DOHH2 (cell line): ENCODE data around the gene SCG3.
A peak's percentile ranks its signal among the peaks of the same experiment; 100 is the strongest.

Experiments used
- H3F3A ChIP-seq: fragments of 200-600 bp; sonication (generic), shearing (Covaris generic); 2 replicates; pipeline ENCODE4 v1.6.0; 2016; ENCODE audit warnings: antibody characterized with exemption, mild to moderate bottlenecking; ENCODE audit not compliant: control insufficient read depth, insufficient read depth
- H3K27ac ChIP-seq: fragments of 200-600 bp; sonication (generic); 2 replicates; pipeline ENCODE4 v1.5.1; 2014; ENCODE audit warnings: low read depth, mild to moderate bottlenecking, low read length, moderate library complexity
- H3K27me3 ChIP-seq: fragments of 200-600 bp; sonication (generic); 2 replicates; pipeline ENCODE4 v1.6.1; 2014; ENCODE audit warnings: mild to moderate bottlenecking, low read length, mixed read lengths; ENCODE audit not compliant: control insufficient read depth
- H3K36me3 ChIP-seq: fragments of 200-600 bp; sonication (generic); 2 replicates; pipeline ENCODE4 v1.6.1; 2014; ENCODE audit warnings: mild to moderate bottlenecking, low read length, moderate library complexity, mixed read lengths; ENCODE audit not compliant: control insufficient read depth
- H3K4me1 ChIP-seq: fragments of 200-600 bp; sonication (generic); 2 replicates; pipeline ENCODE4 v1.6.1; 2014; ENCODE audit warnings: mild to moderate bottlenecking, low read length, mixed read lengths; ENCODE audit not compliant: control insufficient read depth
- H3K4me2 ChIP-seq: fragments of 200-600 bp; sonication (generic); 2 replicates; pipeline ENCODE4 v1.6.0; 2014; ENCODE audit warnings: mild to moderate bottlenecking, low read length, moderate library complexity
- H3K4me3 ChIP-seq: fragments of 200-600 bp; sonication (generic); 2 replicates; pipeline ENCODE4 v1.5.1; 2014; ENCODE audit warnings: mild to moderate bottlenecking, low read length, mixed read lengths
- H3K79me2 ChIP-seq: fragments of 200-600 bp; sonication (generic); 2 replicates; pipeline ENCODE4 v1.6.1; 2014; ENCODE audit warnings: mild to moderate bottlenecking, low read length, mixed read lengths; ENCODE audit not compliant: control insufficient read depth
- H3K9me2 ChIP-seq: fragments of 200-600 bp; sonication (generic); replicated peaks from 2 replicates; pipeline ENCODE4 v1.6.1; 2014; ENCODE audit warnings: mild to moderate bottlenecking, low read length, mixed read lengths; ENCODE audit not compliant: control insufficient read depth
- H3K9me3 ChIP-seq: fragments of 200-600 bp; sonication (generic); 2 replicates; pipeline ENCODE4 v1.6.1; 2014; ENCODE audit warnings: antibody characterized with exemption, low read length, mixed read lengths; ENCODE audit not compliant: control insufficient read depth, insufficient read depth
- H4K20me1 ChIP-seq: fragments of 200-600 bp; sonication (generic); 2 replicates; pipeline ENCODE4 v1.6.0; 2014; ENCODE audit warnings: low read depth, mild to moderate bottlenecking, antibody characterized with exemption, low read length, moderate library complexity; ENCODE audit not compliant: control insufficient read depth, insufficient read depth
- EZH2phosphoT487 ChIP-seq: fragments of 200-600 bp; sonication (generic); IDR thresholded peaks from 2 replicates; pipeline ENCODE4 v1.6.1; 2017; ENCODE audit warnings: borderline replicate concordance, mild to moderate bottlenecking, antibody characterized with exemption, low read length, moderate library complexity, mixed read lengths
- TF ChIP-seq, protein P1 (sequence below): fragments of 200-600 bp; sonication (generic); IDR thresholded peaks from one replicate; pipeline ENCODE4 v1.5.1; 2014; ENCODE audit warnings: antibody characterized with exemption, mild to moderate bottlenecking, low read depth, low read length; ENCODE audit not compliant: poor library complexity, severe bottlenecking

Gene SCG3

GRCh38 chr15:51751697-51752683 lies 70.7 kb downstream of the SCG3 start:
- H3K27ac ChIP-seq: no peak overlapping the region
- no peaks in the 10 kb centered on the region for H3K79me2 ChIP-seq
- H3K9me2 ChIP-seq: no peaks in the 10 kb centered on the region
- H3K4me3 ChIP-seq: peak overlapping the region; percentile 81
- H3K9me3 ChIP-seq: no peaks in the 10 kb centered on the region
- TF ChIP-seq, protein P1, sequence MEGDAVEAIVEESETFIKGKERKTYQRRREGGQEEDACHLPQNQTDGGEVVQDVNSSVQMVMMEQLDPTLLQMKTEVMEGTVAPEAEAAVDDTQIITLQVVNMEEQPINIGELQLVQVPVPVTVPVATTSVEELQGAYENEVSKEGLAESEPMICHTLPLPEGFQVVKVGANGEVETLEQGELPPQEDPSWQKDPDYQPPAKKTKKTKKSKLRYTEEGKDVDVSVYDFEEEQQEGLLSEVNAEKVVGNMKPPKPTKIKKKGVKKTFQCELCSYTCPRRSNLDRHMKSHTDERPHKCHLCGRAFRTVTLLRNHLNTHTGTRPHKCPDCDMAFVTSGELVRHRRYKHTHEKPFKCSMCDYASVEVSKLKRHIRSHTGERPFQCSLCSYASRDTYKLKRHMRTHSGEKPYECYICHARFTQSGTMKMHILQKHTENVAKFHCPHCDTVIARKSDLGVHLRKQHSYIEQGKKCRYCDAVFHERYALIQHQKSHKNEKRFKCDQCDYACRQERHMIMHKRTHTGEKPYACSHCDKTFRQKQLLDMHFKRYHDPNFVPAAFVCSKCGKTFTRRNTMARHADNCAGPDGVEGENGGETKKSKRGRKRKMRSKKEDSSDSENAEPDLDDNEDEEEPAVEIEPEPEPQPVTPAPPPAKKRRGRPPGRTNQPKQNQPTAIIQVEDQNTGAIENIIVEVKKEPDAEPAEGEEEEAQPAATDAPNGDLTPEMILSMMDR: no peak
- TF ChIP-seq EZH2phosphoT487: no peak
- peaks cover 11% of the 10 kb centered on the region for H3F3A ChIP-seq
- no peaks in the 10 kb centered on the region for H3K36me3 ChIP-seq
- H4K20me1 ChIP-seq: no peaks in the 10 kb centered on the region
- H3K4me2 ChIP-seq: peak overlapping the region; percentile 84
- H3K4me1 ChIP-seq: peaks cover 38% of the 10 kb centered on the region
- H3K27me3 ChIP-seq: peaks cover 43% of the 10 kb centered on the region

- no peak overlapping the region for H3K4me3 ChIP-seq
- H3K79me2 ChIP-seq: no peaks in the 10 kb centered on the region
- TF ChIP-seq, protein P1: no peak
- TF ChIP-seq EZH2phosphoT487: no peak
- no peaks in the 10 kb centered on the region for H3K9me2 ChIP-seq
- peaks cover 11% of the 10 kb centered on the region for H3F3A ChIP-seq
- H3K4me1 ChIP-seq: peaks cover 38% of the 10 kb centered on the region
- no peaks in the 10 kb centered on the region for H4K20me1 ChIP-seq
- H3K27ac ChIP-seq: no peak overlapping the region
- no peak overlapping the region for H3K4me2 ChIP-seq
- no peaks in the 10 kb centered on the region for H3K9me3 ChIP-seq
- peaks cover 43% of the 10 kb centered on the region for H3K27me3 ChIP-seq
- H3K36me3 ChIP-seq: no peaks in the 10 kb centered on the region
Measured at GRCh38 chr15:51752888-51753287, 71.6 kb downstream of the SCG3 start.

- peaks cover 30% of the 10 kb centered on the region for H3K4me1 ChIP-seq
Measured at GRCh38 chr15:51754267-51754666, 73.0 kb downstream of the SCG3 start.

More at GRCh38 chr15:51754267-51754666, 73.0 kb downstream of the SCG3 start:
- no peak for TF ChIP-seq EZH2phosphoT487
- TF ChIP-seq, protein P1: no peak
- H3K27me3 ChIP-seq: peaks cover 51% of the 10 kb centered on the region
- no peaks in the 10 kb centered on the region for H3K79me2 ChIP-seq
- no peak overlapping the region for H3K4me3 ChIP-seq
- no peaks in the 10 kb centered on the region for H4K20me1 ChIP-seq
- peaks cover 7% of the 10 kb centered on the region for H3F3A ChIP-seq
- no peak overlapping the region for H3K4me2 ChIP-seq
- no peaks in the 10 kb centered on the region for H3K9me2 ChIP-seq
- H3K27ac ChIP-seq: no peak overlapping the region
- H3K9me3 ChIP-seq: no peaks in the 10 kb centered on the region
- no peaks in the 10 kb centered on the region for H3K36me3 ChIP-seq
